CD4-positive, alpha-beta memory T cell (primary cell): ENCODE data around the gene C2CD2. TPM values are rescaled to one million over a fixed set of nuclear protein-coding genes. Genes with fewer than 3 reads are reported as not detected.

Experiments
- CTCF ChIA-PET: fragments of 350-600 bp; sonication (Branson Sonifier 250); formaldehyde crosslinking; loops from one replicate; lab custom pipeline; 2021; ENCODE audit warnings: inconsistent platforms; ENCODE audit not compliant: partially characterized antibody; lab: Charles Lee
- POLR2A ChIA-PET: fragments of 350-600 bp; sonication (Branson Sonifier 250); formaldehyde crosslinking; loops from one replicate; lab custom pipeline; 2021; ENCODE audit not compliant: partially characterized antibody; lab: Charles Lee
- DNase-seq, 5 donors: peaks; one replicate each; pipeline versions ENCODE4 v3.0.0 to v3.0.0-alpha.2; 2020 to 2022; ENCODE audit warnings: mixed read lengths in 1 of 5
- H3K27ac ChIP-seq: one replicate; pipeline ENCODE4 v1.7.0; 2013; ENCODE audit warnings: low read depth, low read length
- H3K27me3 ChIP-seq: 2 replicates; pipeline ENCODE4 v1.7.0; 2013; ENCODE audit warnings: mild to moderate bottlenecking, low read length, moderate library complexity; ENCODE audit not compliant: insufficient read depth
- H3K36me3 ChIP-seq: 2 replicates; pipeline ENCODE4 v1.7.0; 2013; ENCODE audit warnings: mild to moderate bottlenecking, low read length, moderate library complexity; ENCODE audit not compliant: insufficient read depth
- H3K4me1 ChIP-seq: 2 replicates; pipeline ENCODE4 v1.7.0; 2013; ENCODE audit warnings: mild to moderate bottlenecking, low read length, moderate library complexity; ENCODE audit not compliant: insufficient read depth
- H3K4me3 ChIP-seq, 2 donors: one replicate each; pipeline ENCODE4 v1.7.0; 2013; ENCODE audit warnings: low read length in 2 of 2, mild to moderate bottlenecking in 1 of 2
- H3K9me3 ChIP-seq, 2 donors: one replicate each; pipeline ENCODE4 v1.7.0; 2013; ENCODE audit warnings: low read length in 2 of 2, control low read depth in 1 of 2; ENCODE audit not compliant: control insufficient read depth in 1 of 2
- H3K27ac Mint-ChIP-seq, 7 donors: one replicate each; pipeline ENCODE4 v1.8.0; 2020 to 2021; ENCODE audit warnings: mixed read lengths in 7 of 7, mild to moderate bottlenecking in 6 of 7, inconsistent platforms in 3 of 7, moderate library complexity in 3 of 7
- H3K27me3 Mint-ChIP-seq, 2 donors: one replicate each; pipeline ENCODE4 v1.8.0; 2020 to 2021; ENCODE audit warnings: mixed read lengths in 2 of 2
- H3K36me3 Mint-ChIP-seq, 2 donors: one replicate each; pipeline ENCODE4 v1.8.0; 2020 to 2021; ENCODE audit warnings: mixed read lengths in 2 of 2, inconsistent platforms in 1 of 2, mild to moderate bottlenecking in 1 of 2
- H3K4me1 Mint-ChIP-seq, 4 donors: one replicate each; pipeline ENCODE4 v1.8.0; 2020 to 2021; ENCODE audit warnings: mixed read lengths in 4 of 4, mild to moderate bottlenecking in 1 of 4
- H3K4me3 Mint-ChIP-seq, 8 donors: one replicate each; pipeline ENCODE4 v1.8.0; 2020 to 2021; ENCODE audit warnings: mixed read lengths in 8 of 8, mild to moderate bottlenecking in 7 of 8, moderate library complexity in 6 of 8, inconsistent platforms in 3 of 8
- H3K9me3 Mint-ChIP-seq, 8 donors: one replicate each; pipeline ENCODE4 v1.8.0; 2020 to 2021; ENCODE audit warnings: mixed read lengths in 8 of 8, mild to moderate bottlenecking in 5 of 8, inconsistent platforms in 3 of 8, moderate library complexity in 1 of 8
- intact Hi-C: fragments of 100-400 bp; cut with micrococcal nuclease; formaldehyde crosslinking; loops from one replicate; pipeline ENCODE4 v1.15.1; 2023
- polyA plus RNA-seq, 2 donors: library from polyadenylated mRNA; unstranded; fragments of 300-500 nt; fragmentation: Illumina TruSeq; gene quantifications; one replicate each; pipeline ENCODE4 v1.2.3, GENCODE V29; 2021
- total RNA-seq, 2 experiments: library from RNA; stranded (reverse); gene quantifications; one replicate each; pipeline ENCODE4 v1.2.3, GENCODE V29; 2021

Gene C2CD2
- total and polyA plus RNA-seq, 4 experiments from 2014 or later: 1.9 to 11.0 (median 7.0) TPM

DNA sequence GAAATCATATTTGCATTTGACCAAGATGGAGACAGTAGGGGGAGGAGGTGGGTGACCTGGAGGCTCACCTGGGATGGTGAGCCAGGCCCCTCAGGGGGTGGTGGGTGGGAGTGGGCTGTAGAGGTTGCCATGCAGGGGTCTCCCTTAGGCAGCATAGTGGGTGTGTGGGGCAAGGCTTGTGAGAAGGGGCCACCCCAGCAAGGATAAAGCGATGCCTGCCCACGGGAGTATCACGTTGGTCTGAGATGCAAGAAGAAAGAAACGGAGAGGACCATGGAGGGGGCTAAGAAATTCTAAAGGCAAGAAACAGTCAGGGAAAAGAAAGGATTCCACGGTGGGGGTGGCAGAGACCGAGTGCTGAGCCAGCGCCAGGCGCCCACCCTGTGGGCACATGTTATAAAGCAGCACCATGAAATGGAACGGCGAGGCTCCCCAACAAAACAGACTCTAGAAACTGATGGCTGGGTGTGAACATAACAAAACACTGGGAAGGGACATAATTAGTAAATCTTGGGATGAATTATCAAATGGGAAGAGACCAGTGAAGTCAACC is 11.7 kb upstream of the C2CD2 start:
- Mint-ChIP-seq H3K27me3 (peaks cover 10 to 16% of the 10 kb centered on the region in 2 donors), H3K36me3 (no peaks in the 10 kb centered on the region), H3K9me3 (no peaks in the 10 kb centered on the region), H3K4me1 (peaks cover 0 to 5% (median 3%) of the 10 kb centered on the region in 4 donors), H3K27ac (no peak overlapping the region), H3K4me3 (no peak overlapping the region)
- intact Hi-C loops: no loop called here
- no peak for DNase-seq
- Histone ChIP-seq H3K27me3 (no peaks in the 10 kb centered on the region), H3K27ac (no peak overlapping the region), H3K4me3 (no peak overlapping the region), H3K4me1 (no peaks in the 10 kb centered on the region), H3K9me3 (no peaks in the 10 kb centered on the region), H3K36me3 (no peaks in the 10 kb centered on the region)
- POLR2A ChIA-PET: no interaction called here
- CTCF ChIA-PET: no interaction called here

DNA sequence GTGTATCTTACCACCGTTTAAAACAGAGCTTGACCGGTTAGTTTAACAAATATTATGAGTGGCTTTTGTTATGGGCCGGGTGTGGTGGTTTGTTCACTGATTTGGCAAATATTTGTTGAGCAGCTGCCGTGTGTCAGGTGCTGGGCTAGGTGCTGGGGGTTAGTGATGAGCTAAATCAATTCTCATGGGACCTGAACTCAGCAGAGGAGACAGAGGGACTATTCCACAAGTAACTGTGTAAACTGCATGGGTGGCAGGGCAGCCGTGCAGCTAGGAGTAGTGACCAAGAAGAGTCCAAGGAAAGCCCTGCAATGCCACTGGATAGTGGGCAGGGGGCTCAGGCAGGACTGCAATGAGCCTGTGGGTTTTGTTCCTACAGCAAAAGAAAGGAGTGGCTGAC is 11.2 kb upstream of the C2CD2 start:
- no peaks in the 10 kb centered on the region for H3K9me3 ChIP-seq
- peaks cover 0 to 5% (median 3%) of the 10 kb centered on the region in 4 donors for H3K4me1 Mint-ChIP-seq
- no peaks in the 10 kb centered on the region for H3K36me3 Mint-ChIP-seq
- H3K27me3 ChIP-seq: no peaks in the 10 kb centered on the region
- H3K36me3 ChIP-seq: no peaks in the 10 kb centered on the region
- no peak for DNase-seq
- H3K4me1 ChIP-seq: no peaks in the 10 kb centered on the region
- CTCF ChIA-PET: no interaction called here
- H3K4me3 ChIP-seq: no peak overlapping the region
- no peaks in the 10 kb centered on the region for H3K9me3 Mint-ChIP-seq
- H3K27ac ChIP-seq: no peak overlapping the region
- intact Hi-C loops: no loop called here
- no peak overlapping the region for H3K4me3 Mint-ChIP-seq
- POLR2A ChIA-PET: no interaction called here
- H3K27me3 Mint-ChIP-seq: peaks cover 10 to 16% of the 10 kb centered on the region in 2 donors
- no peak overlapping the region for H3K27ac Mint-ChIP-seq

DNA sequence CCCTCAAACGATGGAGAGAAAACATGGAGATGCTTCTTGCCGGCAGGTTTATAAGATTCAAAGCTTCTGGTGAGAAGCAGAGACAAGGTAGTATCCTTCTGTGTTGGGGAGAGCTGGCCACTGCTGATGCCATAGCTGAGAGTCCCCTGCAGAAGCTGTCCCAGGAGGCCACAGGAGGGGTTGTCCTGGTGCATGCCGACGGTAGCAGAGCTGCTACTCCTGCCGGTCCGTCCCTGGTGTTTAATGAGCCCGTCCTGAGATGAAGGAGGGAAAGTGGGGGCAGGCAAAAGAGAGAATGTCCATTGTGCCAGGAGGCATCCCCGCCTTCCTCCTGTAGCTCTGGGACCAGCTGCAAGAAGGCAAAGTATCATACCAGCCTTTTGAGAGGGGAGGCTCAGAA is 10.4 kb upstream of the C2CD2 start:
- DNase-seq: no peak
- Mint-ChIP-seq H3K27me3 (peaks cover 10 to 16% of the 10 kb centered on the region in 2 donors), H3K27ac (no peak overlapping the region), H3K36me3 (no peaks in the 10 kb centered on the region), H3K4me3 (no peak overlapping the region), H3K4me1 (peaks cover 0 to 5% (median 3%) of the 10 kb centered on the region in 4 donors), H3K9me3 (no peaks in the 10 kb centered on the region)
- ChIA-PET CTCF (no interaction called here), POLR2A (no interaction called here)
- Histone ChIP-seq H3K9me3 (no peaks in the 10 kb centered on the region), H3K4me3 (no peak overlapping the region), H3K4me1 (no peaks in the 10 kb centered on the region), H3K36me3 (no peaks in the 10 kb centered on the region), H3K27ac (no peak overlapping the region), H3K27me3 (no peaks in the 10 kb centered on the region)
- intact Hi-C loops: no loop called here

DNA sequence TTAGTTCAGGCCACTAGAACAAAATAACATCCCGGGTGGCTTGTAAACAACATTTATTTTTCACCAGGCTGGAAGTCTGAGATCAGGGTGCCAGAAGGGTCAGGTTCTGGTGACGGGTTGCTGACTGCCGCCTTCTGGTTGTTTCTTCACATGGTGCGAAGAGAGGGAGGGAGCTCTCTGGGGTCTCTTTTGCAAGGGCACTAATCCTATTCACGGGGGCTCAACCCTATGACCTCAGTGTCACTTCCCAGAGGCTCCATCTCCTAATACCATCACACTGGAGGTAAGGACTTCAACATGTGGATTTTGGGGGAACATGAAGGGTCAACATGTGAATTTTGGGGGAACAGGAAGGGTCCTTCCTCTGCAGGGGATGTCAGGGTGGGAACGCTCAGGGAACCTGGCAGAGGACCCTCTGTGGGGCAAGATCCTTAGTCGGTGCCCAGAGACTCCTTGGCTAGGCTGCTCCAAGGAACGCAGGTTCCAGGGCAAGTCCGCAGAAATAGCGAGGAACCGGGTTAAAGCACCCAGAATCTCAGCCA is 8.7 kb upstream of the C2CD2 start:
- Mint-ChIP-seq H3K36me3 (no peaks in the 10 kb centered on the region), H3K27me3 (peaks cover 10 to 16% of the 10 kb centered on the region in 2 donors), H3K27ac (no peak overlapping the region), H3K4me3 (no peak overlapping the region), H3K9me3 (no peaks in the 10 kb centered on the region), H3K4me1 (peaks cover 0 to 5% (median 3%) of the 10 kb centered on the region in 4 donors)
- Histone ChIP-seq H3K36me3 (no peaks in the 10 kb centered on the region), H3K27ac (no peak overlapping the region), H3K9me3 (no peaks in the 10 kb centered on the region), H3K27me3 (no peaks in the 10 kb centered on the region), H3K4me3 (no peak overlapping the region), H3K4me1 (no peaks in the 10 kb centered on the region)
- intact Hi-C loops: no loop called here
- ChIA-PET POLR2A (no interaction called here), CTCF (interaction anchor here (0.7 kb wide), 1 partner anchor 93 kb away, joined by 3 read pairs; no protein-coding TSS in a partner anchor)
- no peak for DNase-seq

DNA sequence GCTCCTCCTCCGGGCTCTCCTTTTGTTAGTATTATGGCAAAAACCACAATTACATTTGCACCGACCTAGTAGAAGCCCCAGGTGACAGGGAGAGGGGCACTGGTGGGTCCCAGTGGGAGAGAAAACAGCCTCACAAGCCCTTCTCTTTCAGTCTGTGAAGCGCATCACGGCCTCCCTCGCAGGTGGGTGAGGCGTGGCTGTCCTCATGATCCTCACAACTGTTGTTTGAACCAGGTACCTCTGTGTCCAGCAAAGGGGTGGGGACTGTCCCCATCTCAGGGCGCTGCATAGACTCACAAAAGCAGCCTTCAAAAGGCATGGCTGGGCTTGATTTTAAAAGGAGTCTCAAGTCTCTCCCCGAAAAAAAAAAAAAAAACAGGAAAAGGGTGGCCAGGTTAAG is 7.9 kb upstream of the C2CD2 start:
- Histone ChIP-seq H3K27ac (no peak overlapping the region), H3K27me3 (no peaks in the 10 kb centered on the region), H3K36me3 (no peaks in the 10 kb centered on the region), H3K9me3 (no peaks in the 10 kb centered on the region), H3K4me3 (no peak overlapping the region), H3K4me1 (no peaks in the 10 kb centered on the region)
- Mint-ChIP-seq H3K27me3 (peaks cover 12 to 18% of the 10 kb centered on the region in 2 donors), H3K4me1 (peaks cover 0 to 5% (median 3%) of the 10 kb centered on the region in 4 donors), H3K36me3 (no peaks in the 10 kb centered on the region), H3K4me3 (no peak overlapping the region), H3K9me3 (no peaks in the 10 kb centered on the region), H3K27ac (no peak overlapping the region)
- no peak for DNase-seq
- ChIA-PET CTCF (interaction anchor here (1.4 kb wide), 1 partner anchor 156 kb away, joined by 3 read pairs; no protein-coding TSS in a partner anchor), POLR2A (no interaction called here)
- intact Hi-C loops: no loop called here

DNA sequence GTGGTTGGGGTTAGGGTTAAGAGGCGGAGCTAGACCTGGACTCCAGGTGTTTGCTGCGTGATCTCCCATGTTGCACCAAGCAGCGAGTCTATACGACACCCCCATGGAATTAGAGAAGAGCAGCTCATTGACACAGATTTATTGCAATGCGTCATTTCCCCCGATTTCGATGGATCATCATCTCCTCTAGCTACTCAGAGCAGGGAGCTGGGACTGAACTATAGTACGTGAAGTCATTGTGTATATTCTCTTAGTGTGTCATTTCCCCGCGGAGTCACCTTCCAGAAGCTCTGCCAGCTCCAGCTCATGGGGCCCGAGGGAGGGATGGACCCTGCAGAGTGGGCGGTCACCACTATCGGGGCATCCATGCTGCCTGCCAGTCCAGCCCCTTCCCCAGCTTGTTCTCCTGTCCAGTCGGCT is 7.5 kb upstream of the C2CD2 start:
- H3K4me3 Mint-ChIP-seq: no peak overlapping the region
- no peaks in the 10 kb centered on the region for H3K36me3 Mint-ChIP-seq
- no peaks in the 10 kb centered on the region for H3K27me3 ChIP-seq
- no peaks in the 10 kb centered on the region for H3K4me1 ChIP-seq
- no peak overlapping the region for H3K4me3 ChIP-seq
- intact Hi-C loops: no loop called here
- no peak for DNase-seq
- no peak overlapping the region for H3K27ac Mint-ChIP-seq
- ChIA-PET POLR2A (no interaction called here), CTCF (interaction anchor here (0.8 to 1.4 kb wide), 2 partner anchors 50 to 156 kb away, joined by 3 read pairs; no protein-coding TSS in a partner anchor)
- no peaks in the 10 kb centered on the region for H3K36me3 ChIP-seq
- H3K27me3 Mint-ChIP-seq: peaks cover 13 to 18% of the 10 kb centered on the region in 2 donors
- H3K9me3 Mint-ChIP-seq: no peaks in the 10 kb centered on the region
- peaks cover 0 to 5% (median 3%) of the 10 kb centered on the region in 4 donors for H3K4me1 Mint-ChIP-seq
- no peak overlapping the region for H3K27ac ChIP-seq
- H3K9me3 ChIP-seq: no peaks in the 10 kb centered on the region

DNA sequence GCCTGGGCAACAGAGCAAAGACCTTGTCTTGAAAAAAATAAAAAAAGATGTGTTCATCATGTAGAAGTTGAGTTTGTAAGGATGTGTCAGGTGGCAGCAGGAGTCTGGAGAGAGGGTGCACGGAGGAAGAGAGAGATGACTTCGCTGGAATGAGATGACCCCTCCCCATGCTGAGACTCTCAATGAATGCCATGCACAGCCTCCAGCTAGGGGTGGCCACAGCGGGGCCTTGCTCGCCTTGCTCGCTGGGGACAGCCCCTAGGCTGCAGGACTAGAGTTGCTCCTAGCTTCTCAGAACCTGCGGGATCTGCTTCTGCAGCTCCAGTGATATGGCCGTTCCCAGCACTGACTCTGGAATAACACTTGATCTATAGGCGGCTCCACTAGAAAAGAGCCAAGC is 6.6 kb upstream of the C2CD2 start:
- peaks cover 13 to 17% of the 10 kb centered on the region in 2 donors for H3K27me3 Mint-ChIP-seq
- ChIA-PET CTCF (interaction anchor here (1.4 kb wide), 1 partner anchor 157 kb away, joined by 3 read pairs; no protein-coding TSS in a partner anchor), POLR2A (no interaction called here)
- peaks cover 0 to 5% (median 3%) of the 10 kb centered on the region in 4 donors for H3K4me1 Mint-ChIP-seq
- no peak overlapping the region for H3K4me3 Mint-ChIP-seq
- H3K36me3 Mint-ChIP-seq: no peaks in the 10 kb centered on the region
- no peaks in the 10 kb centered on the region for H3K9me3 Mint-ChIP-seq
- H3K27me3 ChIP-seq: no peaks in the 10 kb centered on the region
- no peak overlapping the region for H3K27ac ChIP-seq
- no peaks in the 10 kb centered on the region for H3K36me3 ChIP-seq
- intact Hi-C loops: no loop called here
- H3K4me1 ChIP-seq: no peaks in the 10 kb centered on the region
- peak overlapping the region in 1 of 7 donors; percentile 43 for H3K27ac Mint-ChIP-seq
- no peaks in the 10 kb centered on the region for H3K9me3 ChIP-seq
- DNase-seq: no peak
- H3K4me3 ChIP-seq: no peak overlapping the region
